NOMO-1 treated with dmso at 0.1 percent for 144 hours (cell line): ENCODE data around the gene PCP4L1.
A peak's percentile ranks its signal among the peaks of the same experiment; 100 is the strongest.

Experiments used
- DNase-seq: peaks from one replicate; lab custom pipeline; 2025; ENCODE audit not compliant: unreplicated experiment; lab: John Stamatoyannopoulos, UW

PCP4L1 gene

DNA sequence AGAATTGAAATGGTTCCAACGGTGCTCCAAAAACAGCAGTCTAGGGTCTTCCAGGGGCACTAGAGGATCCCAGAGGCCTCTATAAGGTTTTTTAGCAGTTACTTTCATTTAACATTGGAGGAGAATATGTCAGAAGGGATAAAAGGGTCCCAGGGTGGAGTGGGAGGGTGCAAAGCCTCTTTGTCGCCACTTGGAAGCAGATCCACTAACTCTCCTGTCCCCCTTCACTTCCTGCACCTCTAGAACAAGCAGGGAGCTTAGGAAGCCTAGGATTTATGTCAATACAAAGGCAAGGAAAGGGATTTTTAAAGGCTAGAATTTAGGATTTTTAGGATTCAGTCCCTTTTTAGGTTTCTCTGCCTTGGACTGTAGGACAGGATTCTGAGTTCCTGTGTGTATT, 8.3 kb downstream of the PCP4L1 start:
- DNase-seq, result no peak

DNA sequence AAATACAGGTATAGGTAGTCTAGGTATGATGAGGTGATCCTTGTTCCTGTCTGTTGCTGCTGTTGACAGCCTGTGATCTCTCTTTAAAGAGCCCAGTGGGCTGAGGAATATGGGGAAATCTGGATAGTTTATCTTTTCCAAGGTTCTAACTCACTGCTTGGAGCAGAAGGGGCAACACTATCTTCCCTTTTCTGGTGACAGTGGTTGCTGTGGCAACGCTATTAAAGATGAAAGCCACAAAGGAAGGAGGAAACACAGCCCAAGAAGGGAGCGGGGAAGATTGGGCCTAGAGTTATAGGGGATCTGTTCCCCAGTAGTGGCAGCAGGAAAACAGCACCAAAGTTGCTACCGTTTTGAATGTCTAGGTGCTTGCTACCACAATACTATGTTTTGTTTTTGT, 8.8 kb downstream of the PCP4L1 start:
- DNase-seq, result peak; percentile 24

DNA sequence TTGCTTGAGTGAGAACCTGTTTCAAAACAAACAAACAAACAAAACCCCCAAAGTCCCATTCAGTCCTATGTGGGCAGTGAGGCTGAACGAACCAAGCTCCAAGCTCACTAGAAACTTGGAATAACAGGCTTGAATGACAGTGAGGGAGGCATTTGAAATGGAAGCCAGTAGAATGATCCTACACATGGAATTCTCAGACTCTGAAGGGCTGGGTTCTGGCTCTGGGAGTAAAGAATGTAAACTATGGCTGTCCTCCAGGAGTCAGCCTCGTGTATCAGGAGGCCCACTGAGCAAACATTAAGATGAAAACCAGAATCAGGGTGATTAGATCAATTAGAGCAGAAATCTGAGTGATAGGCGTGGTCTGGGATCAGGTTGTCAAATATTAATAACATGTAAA, 14.9 kb downstream of the PCP4L1 start:
- no peak for DNase-seq

DNA sequence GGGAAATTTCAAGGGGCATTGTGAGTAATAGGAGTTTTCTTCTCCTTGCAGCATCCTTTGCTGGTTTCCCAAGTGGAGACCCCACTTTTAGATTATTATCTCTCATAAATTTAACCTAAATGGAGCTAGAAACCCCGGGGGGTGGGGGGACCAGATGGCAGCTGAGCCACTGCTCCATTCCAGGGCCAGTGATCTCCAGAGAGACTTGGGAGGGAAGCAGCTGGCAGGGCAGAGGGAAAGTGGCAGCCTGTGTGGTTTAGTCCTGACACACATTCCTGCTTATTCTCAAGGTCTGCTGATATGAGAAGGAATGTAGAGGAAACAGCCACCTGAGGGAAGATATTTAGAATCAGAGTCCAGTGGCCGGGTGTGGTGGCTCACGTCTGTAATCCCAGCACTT, 16.3 kb downstream of the PCP4L1 start:
- DNase-seq, result no peak

DNA sequence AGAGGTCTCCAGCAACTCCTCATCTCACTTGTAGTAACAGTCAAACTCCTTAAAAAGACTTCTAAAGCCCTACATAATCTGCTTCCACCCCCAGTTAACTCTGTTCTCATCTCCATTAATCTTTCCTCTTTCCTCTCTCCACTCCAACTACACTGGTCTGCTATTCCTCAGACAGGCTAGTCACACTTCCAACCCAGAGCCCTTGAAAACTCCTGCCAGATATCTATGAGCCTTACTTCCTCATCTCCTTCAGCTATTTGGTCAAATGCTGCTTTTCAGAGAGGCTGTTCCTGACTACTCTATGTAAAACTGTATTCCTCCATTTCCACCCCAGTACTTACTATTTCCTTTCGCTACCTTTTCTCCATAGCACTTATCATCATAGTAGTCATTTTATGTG, 24.4 kb downstream of the PCP4L1 start:
- DNase-seq, result no peak

DNA sequence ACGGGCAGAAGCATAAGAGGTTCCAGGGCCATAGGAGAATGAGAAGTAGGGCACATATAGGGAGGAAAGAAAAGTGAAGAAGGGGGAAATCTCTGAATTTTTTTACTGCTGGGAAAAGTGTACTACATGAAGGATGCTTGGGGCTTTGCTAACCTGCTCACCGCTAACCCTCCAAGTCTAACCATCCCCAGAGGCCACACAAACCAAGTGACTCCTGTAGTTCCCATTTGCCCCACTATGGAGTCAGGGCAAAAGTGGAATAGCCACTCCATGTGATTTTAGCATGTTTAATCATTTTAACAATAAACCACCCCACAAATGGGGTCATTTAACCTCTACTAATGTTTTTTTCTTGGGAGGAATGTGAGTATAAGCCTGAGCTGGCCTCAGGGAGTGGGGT, 26.6 kb downstream of the PCP4L1 start:
- no peak for DNase-seq

DNA sequence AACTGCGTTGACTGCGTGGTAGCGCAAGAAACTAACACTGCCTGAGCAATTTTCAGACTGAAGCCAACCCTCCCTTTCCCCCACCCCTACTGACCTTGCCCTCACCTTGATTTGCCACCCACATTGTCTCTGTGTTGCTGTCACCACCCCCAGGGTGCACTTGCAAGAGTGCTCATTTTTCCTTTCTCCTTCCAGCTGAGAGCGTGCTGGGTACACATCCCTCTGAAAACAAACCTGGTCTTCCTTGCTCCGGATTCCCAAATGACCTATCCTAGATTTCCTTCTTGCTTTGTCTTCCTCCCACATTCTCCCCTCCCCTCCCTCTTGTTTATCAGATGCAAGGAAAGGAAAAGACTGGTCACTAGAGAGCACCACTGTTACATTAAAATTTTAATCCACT, 27.0 kb downstream of the PCP4L1 start:
- DNase-seq, result no peak

DNA sequence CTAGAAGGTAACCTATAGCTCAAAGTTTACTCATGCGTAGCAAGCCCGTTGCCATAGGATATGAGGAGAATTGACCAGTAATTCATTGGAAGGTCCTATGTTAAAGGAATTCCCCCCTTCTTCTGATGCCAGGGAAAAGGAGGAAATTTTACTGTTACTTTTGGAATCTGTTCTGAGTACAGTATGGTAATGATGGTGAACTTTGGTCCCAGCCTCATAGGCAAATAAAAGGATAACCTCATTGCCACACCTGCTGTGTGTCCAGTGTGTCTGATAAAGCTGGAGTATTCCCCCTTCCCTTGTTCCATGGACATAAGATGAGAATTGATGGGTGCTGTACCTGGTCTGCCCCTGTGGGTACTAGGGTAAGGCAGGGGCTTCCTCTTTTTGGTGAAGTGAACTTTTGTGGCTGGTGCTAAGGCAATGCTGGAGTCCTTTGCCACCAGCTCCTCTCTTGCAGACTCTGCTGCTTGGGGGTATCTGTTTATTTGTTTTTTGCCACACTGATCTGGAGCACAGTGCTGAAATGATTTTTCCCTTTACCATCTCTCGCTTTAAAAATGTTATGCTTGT, 29.0 kb downstream of the PCP4L1 start:
- no peak for DNase-seq

DNA sequence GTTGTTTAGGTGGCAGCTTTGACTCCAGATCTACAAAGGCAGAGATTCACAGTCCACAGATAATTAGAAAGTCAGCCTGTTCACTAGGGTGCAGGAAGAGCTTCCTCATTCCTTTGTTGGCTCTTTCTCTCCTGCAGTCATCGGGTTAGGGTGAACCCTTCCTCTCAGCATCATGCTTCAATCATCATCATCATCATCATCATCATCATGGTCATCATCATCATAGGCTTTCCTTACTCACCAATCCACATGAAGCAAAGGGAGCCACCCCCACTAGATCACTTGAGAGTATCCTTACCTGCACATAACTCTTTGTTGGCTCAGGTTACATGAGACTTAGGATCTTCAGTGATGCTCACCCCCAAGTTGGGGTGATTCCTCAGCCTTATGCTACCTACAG, 32.2 kb downstream of the PCP4L1 start:
- no peak for DNase-seq

DNA sequence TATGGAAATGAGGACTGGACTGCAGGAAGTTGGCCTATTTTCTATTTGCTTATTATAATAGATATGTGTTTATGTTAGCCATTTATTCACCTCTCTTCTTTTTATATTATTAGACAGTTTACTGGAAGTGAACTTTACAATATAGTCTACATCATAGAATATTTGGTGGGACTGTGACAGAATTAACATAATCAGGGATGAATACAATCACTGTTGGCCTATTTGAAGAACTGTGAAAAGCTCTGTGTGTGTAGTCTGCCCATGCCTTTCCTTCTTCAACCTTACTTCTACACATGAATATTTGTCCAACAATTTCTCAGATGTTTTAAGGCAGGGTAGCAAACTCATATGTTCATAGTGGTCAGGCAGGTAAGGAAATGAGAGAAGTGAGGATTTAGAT, 38.9 kb downstream of the PCP4L1 start:
- DNase-seq, result no peak

DNA sequence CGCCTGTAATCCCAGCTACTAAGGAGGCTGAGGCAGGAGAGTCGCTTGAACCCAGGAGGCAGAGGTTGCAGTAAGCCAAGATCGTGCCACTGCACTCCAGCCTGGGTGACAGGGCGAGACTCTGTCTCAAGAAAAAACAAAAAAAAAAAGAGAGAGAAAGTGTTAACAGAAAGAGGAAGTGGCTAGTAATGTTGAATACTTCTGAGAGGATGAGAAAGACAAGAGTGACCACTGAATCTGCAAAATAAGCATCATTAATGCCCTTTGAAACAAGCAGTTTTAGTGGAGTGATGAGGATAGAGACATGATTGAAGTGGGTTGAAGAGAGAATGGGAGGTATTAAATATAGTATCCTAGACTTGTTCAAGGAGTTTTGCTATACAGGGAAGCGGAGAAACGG, 39.6 kb downstream of the PCP4L1 start:
- DNase-seq, result peak; percentile 7

DNA sequence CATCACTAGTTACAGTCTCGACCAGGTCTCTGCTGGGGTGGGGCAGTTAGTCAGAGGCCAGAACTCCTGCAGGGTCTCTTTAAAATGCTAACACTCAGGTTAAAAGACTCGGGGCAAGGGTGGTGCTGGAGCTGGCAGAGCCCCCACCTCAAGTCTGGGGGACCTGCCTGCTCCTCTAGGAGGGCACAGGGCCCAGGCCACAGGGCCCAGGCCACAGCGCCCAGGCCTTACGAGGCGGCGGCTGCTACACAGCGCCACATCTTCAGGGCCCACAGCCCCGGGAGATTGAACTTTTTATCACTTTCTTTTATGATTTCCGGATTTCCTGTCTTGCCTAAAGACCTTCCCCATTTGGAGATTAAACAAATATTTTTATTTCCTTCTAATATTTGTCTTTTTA, 40.8 kb downstream of the PCP4L1 start:
- DNase-seq, result peak; percentile 28

DNA sequence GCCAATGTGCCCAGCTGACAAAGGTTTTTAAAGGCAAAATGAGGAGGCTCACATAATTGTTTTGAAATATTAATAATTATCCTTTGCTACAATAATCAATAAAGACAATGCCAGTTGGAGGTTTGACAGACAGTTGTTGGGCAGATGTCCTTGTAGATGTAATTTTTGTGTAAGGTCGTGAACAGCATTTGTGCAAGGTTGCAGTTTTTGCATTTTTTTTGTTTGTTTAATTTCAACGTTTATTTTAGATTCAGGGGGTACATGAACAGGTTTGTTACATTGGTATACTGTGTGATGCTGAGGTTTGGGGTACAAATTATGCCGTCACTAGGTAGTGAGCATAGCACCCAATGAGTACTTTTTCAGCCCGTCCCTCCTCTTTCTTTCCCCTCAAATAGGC, 41.9 kb downstream of the PCP4L1 start:
- no peak for DNase-seq

DNA sequence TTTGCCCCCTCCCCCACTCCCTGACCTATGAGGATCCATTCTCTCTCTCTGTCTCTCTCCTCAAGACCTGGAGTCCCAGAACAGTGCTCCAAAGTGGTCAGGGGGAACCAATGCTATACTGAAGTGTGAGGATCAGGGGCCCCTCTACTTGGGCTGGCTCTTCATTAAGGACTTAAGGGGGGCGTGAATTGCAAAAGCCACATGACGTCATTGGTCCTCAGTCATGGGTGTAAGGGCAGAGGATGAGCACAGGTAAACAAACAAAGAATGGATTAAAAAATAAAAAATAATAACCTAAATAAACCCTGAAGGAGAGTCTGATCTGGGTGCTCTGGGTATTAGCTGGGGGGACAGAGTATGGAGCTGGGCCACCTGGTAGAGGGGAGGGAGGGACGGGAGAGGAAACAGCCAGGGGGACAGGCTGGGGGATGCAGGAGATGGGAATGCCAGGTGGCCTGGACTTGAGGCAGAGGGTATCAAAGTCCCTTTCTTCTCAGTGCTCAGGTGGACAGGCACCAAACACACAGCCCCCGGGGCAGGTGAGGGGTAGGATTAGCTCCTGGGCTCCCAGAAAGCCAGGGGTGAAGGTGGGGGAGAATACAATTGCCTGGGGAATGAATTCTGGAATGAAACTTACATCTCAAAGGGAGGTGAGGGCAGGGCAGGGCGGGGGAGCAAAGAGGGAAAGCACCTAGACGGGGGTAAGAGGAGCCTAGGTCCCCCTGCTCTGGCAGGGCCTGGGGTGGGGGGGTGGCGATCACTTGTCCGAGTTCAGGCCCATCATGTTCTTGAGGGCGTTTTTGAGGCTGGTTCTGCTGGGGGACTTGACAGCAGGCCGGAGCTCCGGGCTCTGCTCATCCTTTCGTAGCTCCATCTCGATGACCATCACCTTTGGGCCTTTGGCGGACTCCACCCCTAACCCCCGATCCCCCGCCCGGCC, 46.7 kb downstream of the PCP4L1 start:
- DNase-seq, result no peak

DNA sequence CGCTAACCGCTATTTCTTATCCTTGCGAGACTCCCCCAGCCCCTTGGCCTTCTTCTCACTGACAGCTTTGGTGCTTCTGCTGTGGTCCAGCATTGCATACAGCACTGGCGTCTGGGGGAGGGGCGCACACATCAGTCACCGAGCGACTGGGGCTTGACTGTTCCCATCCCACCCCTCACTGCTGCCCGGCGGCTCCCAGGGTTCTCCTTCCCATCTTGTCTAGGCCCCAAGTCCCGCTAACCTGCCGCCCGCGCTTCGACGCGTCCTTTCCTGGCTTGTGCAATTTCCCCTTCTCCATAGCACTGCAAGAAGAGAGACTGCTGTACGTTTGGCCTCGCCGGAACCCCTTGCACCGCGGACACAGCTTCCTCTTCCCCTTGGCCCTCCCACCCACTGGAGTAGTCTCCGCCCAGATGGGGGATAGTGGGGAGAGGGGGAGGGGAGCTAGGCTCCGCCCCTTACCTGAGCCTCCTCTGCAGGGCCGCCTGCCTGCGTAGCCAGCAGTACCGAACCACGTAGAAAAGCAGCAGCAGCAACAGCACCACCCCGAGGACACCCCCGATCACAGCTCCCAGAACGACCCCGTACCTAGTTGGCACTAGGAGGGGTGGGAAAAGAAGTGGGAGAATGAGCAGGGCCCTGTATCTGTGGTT, 47.4 kb downstream of the PCP4L1 start:
- peak; percentile 89 for DNase-seq

DNA sequence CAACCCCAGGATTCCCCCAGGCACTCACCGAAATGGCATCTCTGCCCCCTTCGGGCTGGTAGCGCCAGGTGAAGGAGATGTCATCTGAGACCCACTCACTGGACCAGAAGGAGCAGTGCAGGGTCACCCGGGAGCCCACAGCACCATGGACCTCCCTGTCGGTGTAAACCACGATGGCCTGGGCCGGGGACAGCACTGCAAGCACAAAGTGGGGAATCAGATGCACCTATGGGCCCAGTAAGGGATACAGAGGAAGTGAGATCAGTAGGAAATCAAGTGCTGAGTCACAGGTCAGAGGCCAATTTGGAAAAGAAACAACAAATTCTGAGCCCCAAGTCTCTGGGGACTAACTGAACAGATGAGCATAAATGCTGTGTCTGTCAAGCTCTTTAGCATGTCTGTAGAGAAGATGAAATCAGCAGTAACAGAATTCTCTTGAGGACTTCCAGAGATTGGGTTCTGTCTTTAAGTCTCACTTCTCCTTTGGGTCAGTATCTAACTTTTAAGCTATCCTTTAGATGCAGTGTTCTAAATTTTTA, 48.8 kb downstream of the PCP4L1 start:
- peak; percentile 6 for DNase-seq

DNA sequence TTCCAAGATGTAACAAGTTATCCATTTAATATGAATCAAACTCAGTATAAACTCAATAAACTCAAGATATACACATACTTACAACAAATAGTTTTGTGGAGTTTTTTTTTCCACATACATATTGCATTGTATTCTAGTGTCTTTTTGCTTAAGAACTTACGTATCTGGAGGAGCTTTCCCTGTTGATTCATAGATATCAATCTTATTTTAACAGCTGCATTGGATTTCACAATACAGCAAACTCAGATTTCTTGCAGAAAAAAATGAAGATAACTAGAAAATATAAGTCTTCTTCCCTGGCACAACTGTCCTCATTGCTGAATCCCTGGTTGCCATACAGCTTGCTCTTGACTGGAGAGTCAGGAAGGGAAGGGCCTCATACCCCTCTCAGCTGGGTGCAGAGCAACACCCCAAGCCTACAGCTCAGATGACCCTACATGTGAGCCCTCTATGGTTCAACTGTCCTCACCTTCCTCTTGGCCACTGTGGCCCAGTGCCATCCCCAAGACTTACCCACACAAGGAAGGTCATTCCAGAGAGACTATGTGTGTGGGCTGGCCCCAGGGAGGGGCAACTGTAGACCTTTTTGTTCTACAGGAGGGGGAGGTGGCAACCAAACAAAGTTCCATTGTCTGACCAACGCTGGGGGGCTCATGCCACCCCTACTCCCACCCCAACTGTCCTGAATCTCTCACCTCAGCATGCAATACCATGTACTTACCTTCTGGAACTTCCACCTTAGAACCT, 49.5 kb downstream of the PCP4L1 start:
- no peak for DNase-seq

DNA sequence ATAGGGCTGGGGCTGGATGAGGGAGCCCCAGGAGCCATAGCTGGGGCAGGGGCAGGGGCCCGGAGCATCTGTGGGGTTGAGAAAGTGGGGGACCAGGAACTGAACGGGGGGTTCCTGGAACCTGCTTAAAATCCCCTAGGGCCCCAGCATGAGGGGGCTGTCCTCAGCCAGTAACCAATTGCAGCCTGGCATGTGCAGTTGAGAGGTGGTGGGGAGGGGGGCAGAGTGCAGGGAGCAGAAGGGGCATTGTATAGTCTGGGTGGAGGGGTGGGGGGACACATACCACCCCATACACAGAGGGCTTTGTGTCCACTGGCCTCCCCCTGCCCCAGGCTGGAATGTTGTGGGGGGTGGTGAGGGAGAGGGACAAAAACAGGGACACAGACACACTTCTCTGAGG, 51.3 kb downstream of the PCP4L1 start, which contains the start of gene MPZ:
TSS of gene MPZ (minus strand) at position 101 of the 400 bp plus-strand sequence. CDS start at position 38, 63 bp downstream.
- DNase-seq, result no peak

DNA sequence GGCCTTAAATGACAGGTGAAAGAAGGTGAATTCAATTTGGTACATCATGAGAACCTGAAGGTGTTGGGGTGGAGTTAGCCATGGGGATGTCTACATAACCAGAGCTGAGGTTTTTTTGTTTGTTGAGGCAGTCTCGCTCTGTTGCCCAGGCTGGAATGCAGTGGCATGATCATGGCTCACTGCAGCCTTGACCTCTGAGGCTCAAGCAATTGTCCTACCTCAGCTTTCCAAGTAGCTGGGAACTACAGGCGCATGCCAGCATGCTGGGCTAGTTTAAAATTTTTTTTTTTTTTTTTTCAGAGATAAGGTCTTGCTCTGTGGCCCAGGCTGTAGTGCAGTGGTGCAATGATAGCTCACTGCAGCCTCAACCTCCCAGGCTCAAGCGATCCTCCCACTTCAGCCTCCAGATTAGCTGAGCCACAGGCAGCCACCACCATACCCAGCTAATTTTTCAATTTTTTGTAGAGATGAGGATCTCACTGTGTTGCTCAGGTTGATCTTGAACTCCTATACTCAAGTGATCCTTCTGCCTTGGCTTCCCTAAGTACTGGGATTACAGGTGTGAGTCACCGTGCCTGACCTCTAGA, 53.1 kb downstream of the PCP4L1 start:
- no peak for DNase-seq

DNA sequence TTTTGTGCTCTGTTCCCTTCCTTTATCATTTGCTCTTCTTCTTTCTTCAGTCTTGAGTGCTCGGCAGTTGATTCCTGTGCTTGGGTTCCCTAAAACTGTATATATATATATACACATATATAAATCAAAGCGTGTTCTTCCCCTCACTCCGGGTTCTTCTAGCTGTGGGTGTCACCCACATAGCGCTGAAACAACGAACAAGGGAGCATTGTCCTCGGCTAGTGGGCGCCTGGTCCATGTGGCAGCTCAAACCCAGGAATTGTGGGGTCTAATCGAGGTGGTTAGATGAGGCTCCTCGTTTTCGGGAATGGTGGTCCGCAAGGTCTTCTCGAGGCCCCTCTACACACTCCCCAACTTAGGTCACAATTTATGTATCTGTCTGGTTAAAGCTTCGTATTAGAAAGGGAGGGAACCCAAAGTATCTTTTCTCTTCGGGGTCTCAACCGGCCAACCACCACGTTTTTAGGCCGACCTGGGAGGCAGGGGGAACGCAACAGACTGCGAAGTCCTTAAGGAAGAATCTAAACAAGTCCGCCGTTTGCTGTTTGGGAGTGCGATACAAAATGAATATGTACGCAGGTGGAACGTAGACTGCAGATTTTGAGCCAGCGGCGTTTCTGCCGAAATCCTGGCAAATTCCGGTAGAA, 55.1 kb downstream of the PCP4L1 start:
- DNase-seq, result no peak
